HG03558 (cell line): ENCODE results near the gene ANKRD65.

ENCODE experiments used
- ATAC-seq: cut with Tn5 transposase; IDR thresholded peaks from one replicate; pipeline ENCODE4 v1.9.1; 2021; ENCODE audit warnings: moderate number of reproducible peaks; ENCODE audit not compliant: unreplicated experiment; ENCODE audit errors: extremely low read depth

The ANKRD65 gene

GRCh38 chr1:1442069-1442770 lies 21.1 kb upstream of the ANKRD65 start:
- ATAC-seq: no peak

GRCh38 chr1:1441002-1441888 lies 20.2 kb upstream of the ANKRD65 start:
- ATAC-seq: no peak

- no peak for ATAC-seq
Measured at GRCh38 chr1:1440262-1441001, 19.4 kb upstream of the ANKRD65 start.

- ATAC-seq: no peak
Measured at GRCh38 chr1:1439546-1440261, 18.6 kb upstream of the ANKRD65 start.

- no peak for ATAC-seq
Measured at GRCh38 chr1:1438531-1439381, 17.7 kb upstream of the ANKRD65 start.

GRCh38 chr1:1437904-1438376 lies 16.9 kb upstream of the ANKRD65 start:
- ATAC-seq: no peak

- ATAC-seq: no peak
Measured at GRCh38 chr1:1437033-1437903, 16.2 kb upstream of the ANKRD65 start.

- ATAC-seq: no peak
Measured at GRCh38 chr1:1436630-1437032, 15.6 kb upstream of the ANKRD65 start.

- no peak for ATAC-seq
Measured at GRCh38 chr1:1435911-1436629, 15.0 kb upstream of the ANKRD65 start.

GRCh38 chr1:1435106-1435903 lies 14.2 kb upstream of the ANKRD65 start, which contains the start of gene VWA1:
Gene VWA1 (plus strand): TSS chr1:1435690. CDS start chr1:1435749, 59 bp downstream.
- ATAC-seq: no peak

- ATAC-seq: no peak
Measured at GRCh38 chr1:1434824-1435105, 13.7 kb upstream of the ANKRD65 start.

GRCh38 chr1:1434131-1434823 lies 13.2 kb upstream of the ANKRD65 start:
- ATAC-seq: no peak

- no peak for ATAC-seq
Measured at GRCh38 chr1:1433804-1434130, 12.7 kb upstream of the ANKRD65 start.

- ATAC-seq: no peak
Measured at GRCh38 chr1:1432951-1433803, 12.1 kb upstream of the ANKRD65 start.

- ATAC-seq: no peak
Measured at GRCh38 chr1:1432274-1432950, 11.3 kb upstream of the ANKRD65 start.
